Ascending aorta (tissue), 2 donors: ENCODE results near the gene AP2M1. TPM values are rescaled to one million over a fixed set of nuclear protein-coding genes. Genes with fewer than 3 reads are reported as not detected.

ENCODE experiments used
- DNase-seq, 2 donors: peaks; one replicate each; pipeline ENCODE4 v3.0.0-alpha.2; 2019; ENCODE audit warnings: low spot score in 2 of 2
- H3K27ac ChIP-seq, 2 donors: fragments of 200-600 bp; sonication (generic); one replicate each; pipeline ENCODE4 v1.5.1; 2016 to 2017; ENCODE audit warnings: mild to moderate bottlenecking in 1 of 2
- H3K27me3 ChIP-seq: fragments of 200-600 bp; sonication (generic); one replicate; pipeline ENCODE4 v1.5.1; 2017
- H3K36me3 ChIP-seq, 2 donors: fragments of 200-600 bp; sonication (generic); one replicate each; pipeline ENCODE4 v1.5.1; 2016
- H3K4me1 ChIP-seq, 2 donors: fragments of 200-600 bp; sonication (generic); one replicate each; pipeline ENCODE4 v1.5.1; 2016 to 2017; ENCODE audit warnings: mild to moderate bottlenecking in 1 of 2
- H3K4me3 ChIP-seq, 2 donors: fragments of 200-600 bp; sonication (generic); one replicate each; pipeline ENCODE4 v1.5.1; 2016 to 2017; ENCODE audit warnings: mild to moderate bottlenecking in 1 of 2
- H3K9me3 ChIP-seq, 2 donors: fragments of 200-600 bp; sonication (generic); one replicate each; pipeline ENCODE4 v1.5.1; 2016
- intact Hi-C: fragments of 100-400 bp; cut with DNase I; formaldehyde crosslinking; loops from one replicate; pipeline ENCODE4 v1.15.1; 2023
- total RNA-seq: library from RNA; depleted of rRNA; stranded (reverse); fragments of >200 nt; gene quantifications from one replicate; pipeline ENCODE4 v1.1.0, GENCODE V29; 2016
- TF ChIP-seq, protein P1 (sequence below), 3 experiments: fragments of 200-600 bp in 2 of 3; fragments of 450-650 bp in 1 of 3; sonication (generic) in 2 of 3; IDR thresholded peaks; one replicate each; pipeline ENCODE4 v1.5.1; 2016 to 2019; ENCODE audit warnings: antibody characterized with exemption in 3 of 3, mild to moderate bottlenecking in 1 of 3, moderate library complexity in 1 of 3

Gene AP2M1
- total RNA-seq, 1 donor from 2014 or later = 101 TPM

DNA sequence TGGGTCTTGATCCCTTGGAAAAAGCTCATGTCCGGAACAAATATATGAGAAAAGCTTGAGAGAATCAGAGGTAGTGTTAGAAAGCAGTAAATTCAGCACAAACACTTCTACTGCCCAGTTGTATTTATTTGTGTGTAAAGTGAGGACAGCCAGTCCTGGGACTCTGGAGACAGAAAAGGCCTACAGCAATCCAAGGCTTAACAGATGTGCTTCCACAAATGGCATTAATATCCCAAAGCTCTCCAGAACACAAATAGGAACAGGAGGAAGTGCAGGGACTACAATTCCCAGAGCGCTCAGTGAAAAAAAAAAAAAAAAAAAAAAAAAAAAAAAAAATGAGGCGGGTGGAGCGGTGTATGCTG is 390 bp upstream of the AP2M1 start:
- no peak for DNase-seq
- intact Hi-C loops = loop anchor here (1.0 to 10.0 kb wide), 7 partner anchors 18 to 289 kb away; partner anchors contain the start of genes EEF1AKMT4, EIF4G1, PARL and PSMD2
- TF ChIP-seq, protein P1, sequence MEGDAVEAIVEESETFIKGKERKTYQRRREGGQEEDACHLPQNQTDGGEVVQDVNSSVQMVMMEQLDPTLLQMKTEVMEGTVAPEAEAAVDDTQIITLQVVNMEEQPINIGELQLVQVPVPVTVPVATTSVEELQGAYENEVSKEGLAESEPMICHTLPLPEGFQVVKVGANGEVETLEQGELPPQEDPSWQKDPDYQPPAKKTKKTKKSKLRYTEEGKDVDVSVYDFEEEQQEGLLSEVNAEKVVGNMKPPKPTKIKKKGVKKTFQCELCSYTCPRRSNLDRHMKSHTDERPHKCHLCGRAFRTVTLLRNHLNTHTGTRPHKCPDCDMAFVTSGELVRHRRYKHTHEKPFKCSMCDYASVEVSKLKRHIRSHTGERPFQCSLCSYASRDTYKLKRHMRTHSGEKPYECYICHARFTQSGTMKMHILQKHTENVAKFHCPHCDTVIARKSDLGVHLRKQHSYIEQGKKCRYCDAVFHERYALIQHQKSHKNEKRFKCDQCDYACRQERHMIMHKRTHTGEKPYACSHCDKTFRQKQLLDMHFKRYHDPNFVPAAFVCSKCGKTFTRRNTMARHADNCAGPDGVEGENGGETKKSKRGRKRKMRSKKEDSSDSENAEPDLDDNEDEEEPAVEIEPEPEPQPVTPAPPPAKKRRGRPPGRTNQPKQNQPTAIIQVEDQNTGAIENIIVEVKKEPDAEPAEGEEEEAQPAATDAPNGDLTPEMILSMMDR (IDR thresholded peaks at IDR 0.05) = no peak
- Histone ChIP-seq H3K9me3 (no peaks in the 10 kb centered on the region), H3K4me3 (no peak overlapping the region), H3K27ac (peak overlapping the region; percentile 11 to 51), H3K36me3 (peaks cover 44 to 52% of the 10 kb centered on the region in 2 donors), H3K27me3 (no peaks in the 10 kb centered on the region), H3K4me1 (peaks cover 11 to 18% of the 10 kb centered on the region in 2 donors)

DNA sequence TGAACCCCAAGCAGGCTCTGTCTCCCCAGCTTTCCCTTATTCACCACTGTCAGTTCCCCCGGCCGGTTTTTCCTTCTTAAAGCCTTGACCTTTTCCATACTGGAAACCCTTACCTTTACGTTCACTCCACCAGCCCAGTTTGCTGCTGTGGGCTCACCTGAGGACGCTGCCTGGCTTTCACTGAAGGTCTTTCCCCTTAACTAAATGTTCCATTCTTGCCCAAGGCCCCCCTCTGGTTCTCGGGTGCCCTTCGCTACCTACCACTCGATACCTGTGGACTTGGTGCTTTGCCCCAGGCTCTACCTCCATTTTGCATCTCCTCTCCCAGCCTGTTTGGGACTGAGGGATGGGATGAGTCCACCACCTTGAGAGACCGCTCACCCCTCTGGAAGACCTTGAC is 851 bp downstream of the AP2M1 start:
- Histone ChIP-seq H3K27me3 (no peaks in the 10 kb centered on the region), H3K27ac (peak overlapping the region; percentile 91 to 96), H3K4me3 (peak overlapping the region; percentile 96 to 97), H3K4me1 (peaks cover 11 to 18% of the 10 kb centered on the region in 2 donors), H3K9me3 (no peaks in the 10 kb centered on the region), H3K36me3 (peaks cover 45 to 52% of the 10 kb centered on the region in 2 donors)
- intact Hi-C loops = loop anchor here (10.0 kb wide), 1 partner anchor 291 kb away; the partner anchor contains the start of gene PARL
- TF ChIP-seq, protein P1 (IDR thresholded peaks at IDR 0.05) = no peak
- no peak for DNase-seq

DNA sequence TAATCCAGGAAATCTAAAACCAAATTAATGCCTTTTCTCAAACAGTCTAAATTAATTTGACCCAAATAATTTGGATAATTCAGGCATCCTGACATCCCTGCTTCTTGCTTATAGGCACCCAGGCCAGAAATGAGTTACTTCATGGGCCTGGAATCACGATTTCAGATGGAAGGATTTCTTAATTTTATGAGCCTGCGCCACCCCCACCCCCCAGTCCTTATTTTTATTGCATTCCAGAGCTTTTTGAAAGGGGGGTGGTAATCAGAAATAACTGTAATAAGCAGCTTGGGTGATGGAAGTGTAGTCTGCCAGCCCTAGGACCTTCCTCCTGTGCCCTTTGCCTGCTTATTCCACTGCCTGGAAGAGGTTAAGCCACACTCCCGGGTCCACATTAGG is 1.3 kb downstream of the AP2M1 start:
- intact Hi-C loops = loop anchor here (1.0 to 10.0 kb wide), 2 partner anchors 10 to 291 kb away; partner anchors contain the start of genes ABCF3 and PARL
- peak overlapping the region; percentile 91 to 96 for H3K27ac ChIP-seq
- H3K4me1 ChIP-seq = peaks cover 11 to 18% of the 10 kb centered on the region in 2 donors
- H3K4me3 ChIP-seq = peak overlapping the region; percentile 96 to 97
- TF ChIP-seq, protein P1 (IDR thresholded peaks at IDR 0.05) = no peak
- no peaks in the 10 kb centered on the region for H3K9me3 ChIP-seq
- no peak for DNase-seq
- no peaks in the 10 kb centered on the region for H3K27me3 ChIP-seq
- H3K36me3 ChIP-seq = peaks cover 45 to 52% of the 10 kb centered on the region in 2 donors

DNA sequence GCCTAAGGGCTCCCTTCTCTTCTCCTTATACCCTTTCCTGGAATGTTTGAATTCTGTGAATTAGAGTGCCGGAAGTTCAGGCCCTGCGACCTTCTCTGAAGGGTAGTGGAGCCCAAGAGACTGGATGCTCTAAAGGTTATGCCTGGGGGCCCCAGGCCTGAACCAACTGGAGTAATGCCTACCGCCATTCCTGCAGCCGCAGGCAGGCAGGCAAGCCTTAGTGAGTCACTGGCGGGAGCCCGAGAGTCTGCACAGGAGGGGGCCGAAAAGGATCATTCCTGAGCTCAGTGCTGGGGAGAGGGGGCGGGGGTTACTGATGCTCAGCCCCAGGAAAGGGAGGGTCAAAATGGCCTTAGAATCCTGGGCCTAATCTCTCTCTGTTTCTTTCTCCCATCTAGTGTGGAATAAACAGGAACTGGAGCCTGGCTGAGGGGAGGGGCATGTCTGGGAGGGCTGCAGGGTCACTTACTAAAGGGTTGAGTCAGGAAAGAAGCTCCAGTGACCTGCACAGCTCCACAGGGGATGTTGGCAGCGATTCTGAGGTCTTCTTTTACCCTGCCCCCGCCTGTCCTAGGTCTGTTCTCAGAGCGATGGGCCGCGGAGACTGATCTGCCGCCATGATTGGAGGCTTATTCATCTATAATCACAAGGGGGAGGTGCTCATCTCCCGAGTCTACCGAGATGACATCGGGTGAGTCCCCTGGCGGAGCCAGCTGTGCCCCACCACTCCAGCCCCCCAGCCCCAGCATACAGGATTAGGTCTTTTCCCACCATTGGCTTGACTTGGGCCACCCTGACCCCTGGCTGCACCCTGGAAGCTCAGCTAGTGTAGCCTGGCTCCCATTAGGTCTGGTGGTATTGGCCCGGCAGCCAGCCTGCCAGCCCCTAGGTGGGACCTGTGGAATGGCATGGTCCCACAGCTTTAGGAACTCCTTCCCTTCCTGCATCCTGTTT is 2.0 kb downstream of the AP2M1 start:
- Histone ChIP-seq H3K27me3 (no peaks in the 10 kb centered on the region), H3K9me3 (no peaks in the 10 kb centered on the region), H3K4me3 (peak overlapping the region; percentile 96 to 97), H3K36me3 (peaks cover 45 to 52% of the 10 kb centered on the region in 2 donors), H3K4me1 (peaks cover 11 to 18% of the 10 kb centered on the region in 2 donors), H3K27ac (peak overlapping the region; percentile 91 to 96)
- intact Hi-C loops = loop anchor here (1.0 to 10.0 kb wide), 2 partner anchors 10 to 292 kb away; partner anchors contain the start of genes ABCF3 and PARL
- peak; percentile 35 to 88 for DNase-seq
- TF ChIP-seq, protein P1 (IDR thresholded peaks at IDR 0.05) = no peak

DNA sequence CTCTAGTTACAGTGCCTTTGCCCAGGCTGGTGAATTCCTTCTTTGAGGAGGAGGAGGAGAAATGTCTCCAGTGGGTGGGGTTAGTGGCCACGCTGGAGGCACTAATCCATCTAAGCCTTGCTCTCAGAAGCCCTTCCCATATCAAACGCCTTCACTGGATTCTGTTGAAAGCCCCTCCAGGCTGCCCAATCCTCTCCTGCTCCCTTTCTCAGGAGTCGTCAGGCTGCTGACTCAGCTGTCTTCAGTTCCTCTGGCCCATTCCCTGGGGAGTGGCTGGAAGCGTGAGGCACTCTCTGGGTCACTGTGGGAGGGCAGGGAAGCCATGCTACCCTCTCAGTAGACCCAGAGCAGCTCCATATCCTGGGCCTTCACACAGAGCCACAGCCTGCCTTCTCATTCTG is 2.7 kb downstream of the AP2M1 start:
- no peak for DNase-seq
- H3K4me1 ChIP-seq = peaks cover 11 to 18% of the 10 kb centered on the region in 2 donors
- TF ChIP-seq, protein P1 (IDR thresholded peaks at IDR 0.05) = no peak
- peaks cover 50 to 52% of the 10 kb centered on the region in 2 donors for H3K36me3 ChIP-seq
- peak overlapping the region; percentile 96 to 97 for H3K4me3 ChIP-seq
- H3K27me3 ChIP-seq = no peaks in the 10 kb centered on the region
- no peaks in the 10 kb centered on the region for H3K9me3 ChIP-seq
- intact Hi-C loops = loop anchor here (10.0 kb wide), 1 partner anchor 293 kb away; the partner anchor contains the start of gene PARL
- H3K27ac ChIP-seq = peak overlapping the region; percentile 91 to 96
